ENCODE data around the gene ITGB7.

GRCh38 chr12:53244337-53244736, 37.3 kb upstream of the ITGB7 start:
- TF ChIP-seq EZH2 (IDR thresholded peaks at IDR 0.05; ENCODE audit: low read length) = no peak
- TF ChIP-seq CTCF (optimal IDR thresholded peaks at IDR 0.05 in 1 of 3, IDR thresholded peaks at IDR 0.05 in 1 of 3, conservative IDR thresholded peaks at IDR 0.05 in 1 of 3; ENCODE audit: extremely low read depth in 1 of 3, insufficient read depth in 2 of 3, low read length in 3 of 3) = no peak

All from keratinocyte (primary cell).